NCI-H1436 treated with DMSO at 0.1 percent for 48 hours (cell line): ENCODE measurements around the gene ARHGEF4.

Experiments
- DNase-seq: peaks from one replicate; lab custom pipeline; 2025; lab: John Stamatoyannopoulos, UW

ARHGEF4 gene

DNA sequence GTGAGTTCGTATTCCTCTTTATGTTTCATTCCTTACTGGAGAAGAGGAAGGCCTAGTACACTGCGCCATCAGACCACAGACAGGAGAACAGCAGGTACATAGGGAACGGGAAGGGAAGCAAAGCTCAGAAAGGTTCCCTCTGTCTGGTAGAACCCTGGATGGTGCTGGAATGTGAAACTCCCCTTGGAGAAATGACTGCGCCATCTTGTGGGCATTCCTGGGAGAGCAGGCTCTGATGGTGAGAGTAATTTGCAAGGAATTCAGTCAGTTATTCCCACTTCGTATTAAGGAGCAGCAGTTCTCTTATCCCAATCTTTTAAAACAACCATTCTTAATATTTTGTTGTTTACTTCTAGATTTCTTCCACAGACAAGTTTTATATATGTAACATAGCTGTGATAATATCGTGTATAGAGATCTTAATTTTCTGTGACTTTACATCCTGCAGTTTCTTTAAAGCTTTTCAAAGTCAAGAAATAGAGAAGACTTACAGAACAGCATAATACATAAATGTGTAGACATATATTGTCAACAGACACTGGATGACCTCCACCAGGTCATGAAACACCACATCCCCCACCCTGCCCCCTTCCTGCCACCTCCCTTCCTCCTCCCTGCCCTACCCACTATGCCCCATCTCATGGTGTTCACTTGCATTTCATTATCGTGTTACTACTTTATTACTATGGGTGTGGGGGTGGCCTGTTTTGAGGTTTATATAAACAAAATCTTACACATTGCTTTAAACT, 83.9 kb downstream of the ARHGEF4 start:
- DNase-seq: no peak

DNA sequence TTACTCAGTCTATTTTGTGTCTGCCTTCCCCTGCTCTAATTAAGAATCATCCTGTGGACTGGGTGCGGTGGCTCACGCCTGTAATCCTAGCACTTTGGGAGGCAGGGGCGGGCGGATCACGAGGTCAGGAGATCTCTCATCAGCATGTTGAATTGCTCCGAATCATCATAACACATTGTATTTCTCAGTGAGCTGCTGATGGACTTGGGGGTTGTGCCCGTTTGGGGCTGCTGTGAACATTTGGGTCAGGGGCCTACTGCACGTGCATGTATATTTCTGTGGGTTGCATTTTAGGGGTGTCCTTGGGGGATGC, 84.4 kb downstream of the ARHGEF4 start:
- no peak for DNase-seq

DNA sequence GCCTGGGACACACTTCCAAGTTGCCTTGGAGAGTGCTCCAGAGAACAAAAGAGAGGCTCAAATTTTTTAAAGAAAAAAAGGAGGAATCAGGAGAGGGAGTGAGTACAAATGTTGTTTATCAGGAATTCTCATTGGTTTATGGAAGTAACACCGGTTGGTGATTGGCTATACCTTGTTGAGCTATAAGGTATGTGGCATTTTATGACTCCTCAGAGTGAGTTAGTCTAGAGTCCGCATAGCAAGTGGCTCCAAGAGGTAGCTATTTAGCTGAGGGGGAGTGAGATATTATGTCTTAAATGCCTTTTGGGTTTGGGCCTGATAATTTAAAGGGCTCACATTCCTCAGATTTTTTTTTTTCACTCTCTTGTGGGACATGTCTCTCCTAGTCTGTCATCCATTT, 85.7 kb downstream of the ARHGEF4 start:
- no peak for DNase-seq

DNA sequence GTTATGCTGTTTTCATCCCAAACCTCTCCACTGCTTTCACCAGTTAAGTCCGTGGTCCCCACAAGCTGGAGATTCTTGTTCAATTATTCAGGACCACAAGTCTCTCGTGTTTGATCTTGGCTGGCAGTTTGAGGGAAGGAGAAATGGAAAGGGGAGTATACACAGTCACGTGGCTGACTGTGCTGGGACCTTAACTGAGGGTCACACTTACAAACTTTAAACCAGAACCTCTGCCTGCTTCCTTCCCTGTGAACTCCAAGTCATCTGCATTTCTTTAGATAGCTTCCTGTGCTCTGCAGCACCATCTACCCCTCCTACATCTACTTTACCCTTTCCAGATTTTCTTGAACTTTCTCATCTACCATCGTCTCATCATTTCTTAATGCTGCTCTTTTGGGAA, 91.7 kb downstream of the ARHGEF4 start:
- no peak for DNase-seq

DNA sequence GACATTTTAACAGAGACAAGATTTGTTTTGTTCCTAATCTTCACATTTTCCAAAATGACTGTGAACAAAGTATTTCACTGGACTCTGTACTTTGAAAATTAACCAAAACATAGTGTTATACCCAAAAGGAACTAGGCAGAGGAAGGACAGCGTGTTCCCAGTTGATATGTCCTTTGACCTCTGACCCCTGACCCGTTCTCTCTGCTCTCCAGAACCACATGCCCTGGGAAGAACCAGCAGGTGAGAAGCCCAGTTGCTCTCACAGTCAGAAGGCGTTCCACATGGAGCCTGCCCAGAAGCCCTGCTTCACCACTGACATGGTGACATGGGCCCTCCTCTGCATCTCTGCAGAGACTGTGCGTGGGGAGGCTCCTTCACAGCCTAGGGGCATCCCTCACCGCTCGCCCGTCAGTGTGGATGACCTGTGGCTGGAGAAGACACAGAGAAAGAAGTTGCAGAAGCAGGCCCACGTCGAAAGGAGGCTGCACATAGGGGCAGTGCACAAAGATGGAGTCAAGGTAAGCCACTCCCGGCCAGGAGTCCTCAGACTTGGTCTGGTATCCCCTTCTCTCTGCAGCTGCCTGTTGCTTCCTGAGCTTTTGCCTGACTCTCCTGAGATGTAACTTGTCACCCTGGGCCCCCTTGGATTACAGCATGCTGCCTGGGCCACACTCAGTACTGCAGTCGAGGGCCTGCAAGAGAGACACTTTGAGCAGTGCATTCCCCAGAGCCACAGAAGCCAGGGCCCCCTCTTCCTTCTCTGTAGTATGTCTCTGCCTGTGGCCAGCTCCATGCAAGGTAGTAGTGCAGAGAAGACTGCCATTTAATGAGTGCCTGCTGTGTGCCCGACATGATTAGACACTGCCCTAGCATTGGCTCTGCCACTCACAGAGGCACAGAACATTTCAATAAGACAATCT, 94.3 kb downstream of the ARHGEF4 start:
- DNase-seq: no peak

DNA sequence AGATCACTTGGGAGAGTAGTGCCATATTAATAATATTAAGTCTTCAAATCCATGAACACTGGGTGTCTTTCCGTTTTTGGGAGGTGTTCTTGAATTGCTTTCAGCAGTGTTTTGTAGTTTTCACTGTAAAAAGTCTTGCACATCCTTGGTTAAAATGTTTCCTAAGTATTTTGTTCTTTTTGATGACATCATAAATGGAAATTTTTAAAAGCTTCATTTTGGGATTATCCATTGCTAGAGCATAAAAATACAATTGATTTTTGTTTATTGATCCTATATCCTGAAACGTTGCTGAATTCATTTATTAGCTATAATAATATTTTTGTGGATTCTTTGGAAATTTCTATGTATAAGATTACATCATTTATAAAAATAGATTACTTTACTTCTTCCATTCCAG, 96.8 kb downstream of the ARHGEF4 start:
- no peak for DNase-seq

DNA sequence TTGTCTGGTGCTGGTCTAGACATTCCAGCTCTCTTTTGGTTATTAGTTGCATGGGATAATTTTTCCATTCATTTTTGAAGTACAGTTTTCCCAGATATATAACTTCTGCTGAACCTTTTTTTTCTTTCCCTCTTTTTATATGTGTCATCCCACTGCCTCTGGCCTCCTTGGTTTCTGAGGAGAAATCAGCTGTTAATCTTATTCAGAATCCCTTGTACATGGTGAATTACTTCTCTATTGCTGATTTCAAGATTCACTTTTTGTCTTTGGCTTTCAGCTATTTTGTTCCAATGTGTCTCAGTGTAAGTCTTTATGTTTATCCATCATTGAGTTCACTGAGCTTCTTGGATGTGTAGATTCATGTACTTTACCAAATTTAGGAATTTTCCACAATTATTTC, 99.7 kb downstream of the ARHGEF4 start:
- DNase-seq: no peak

DNA sequence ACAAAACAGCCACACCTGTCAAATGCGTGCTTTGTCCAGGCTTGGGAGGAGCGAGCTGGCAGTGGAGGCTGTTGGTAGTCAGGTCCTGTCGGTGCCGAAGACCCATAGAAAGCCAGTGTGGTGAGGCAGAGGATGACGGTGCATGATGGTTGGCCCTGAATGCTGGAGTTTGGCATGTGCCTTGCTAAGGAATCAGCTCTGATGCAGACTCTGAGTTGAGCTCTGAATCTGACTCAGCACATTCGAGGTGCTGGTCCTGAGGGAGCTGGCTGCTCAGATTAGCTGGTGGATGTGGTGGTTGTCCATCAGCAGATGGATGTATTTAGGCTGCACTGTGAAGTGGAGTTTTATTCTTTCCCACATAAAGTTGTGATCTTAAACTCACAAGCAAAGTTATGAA, 111.3 kb downstream of the ARHGEF4 start:
- DNase-seq: no peak

DNA sequence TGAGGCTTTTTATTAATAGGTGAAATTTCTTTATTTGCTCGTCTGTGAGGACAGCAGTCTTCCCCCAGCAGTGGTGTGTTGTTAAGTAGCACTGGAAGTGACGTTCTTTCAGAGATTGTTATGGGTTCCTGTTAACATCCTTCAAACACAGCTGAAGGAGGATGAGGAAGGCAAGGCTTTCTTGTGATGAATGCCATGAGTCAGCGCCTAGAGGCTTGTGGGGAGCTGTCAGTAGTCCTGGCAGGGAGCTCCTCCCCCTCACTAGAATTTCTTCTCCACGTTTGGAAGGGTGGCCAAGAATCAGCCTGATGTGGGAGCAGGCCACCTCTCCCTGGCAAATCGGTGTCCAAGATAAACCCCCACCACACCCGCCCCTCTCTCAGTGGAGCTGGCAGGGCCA, 113.2 kb downstream of the ARHGEF4 start:
- no peak for DNase-seq

DNA sequence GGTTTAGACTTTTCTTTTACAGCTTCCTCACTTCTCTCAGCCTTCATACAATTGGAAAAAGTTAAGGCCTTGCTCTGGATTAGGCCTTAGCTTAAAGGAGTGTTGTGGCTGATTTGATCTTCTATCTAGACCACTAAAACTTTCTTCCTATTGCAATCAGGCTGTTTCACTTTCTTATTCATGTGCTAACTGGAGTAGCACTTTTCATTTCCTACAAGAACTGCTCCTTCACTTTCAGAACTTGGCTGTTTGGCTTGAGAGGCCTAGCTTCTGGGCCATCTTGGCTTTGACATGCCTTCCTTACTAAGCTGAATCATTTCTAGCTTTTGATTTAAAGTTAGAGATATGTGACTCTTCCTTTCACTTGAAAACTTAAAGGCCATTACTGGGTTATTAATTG, 114.3 kb downstream of the ARHGEF4 start:
- DNase-seq: no peak

DNA sequence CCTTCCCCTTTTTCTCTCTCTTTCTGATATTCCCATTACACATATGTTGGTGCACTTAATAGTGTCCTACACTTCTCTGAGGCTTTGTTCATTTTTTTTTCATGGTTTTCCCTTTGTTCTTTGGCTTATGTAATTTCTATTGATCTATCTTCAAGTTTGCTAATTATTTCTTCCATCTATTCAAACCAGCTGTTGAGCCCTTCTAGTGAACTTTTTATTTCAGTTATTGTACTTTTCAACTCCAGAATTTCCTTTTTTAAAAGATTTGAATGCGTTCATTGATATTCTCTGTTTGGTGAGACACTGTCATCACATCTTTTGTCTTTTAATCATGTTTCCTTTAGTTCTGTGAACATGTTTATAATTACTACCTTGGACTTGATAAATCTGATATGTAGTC, 118.2 kb downstream of the ARHGEF4 start:
- DNase-seq: no peak

DNA sequence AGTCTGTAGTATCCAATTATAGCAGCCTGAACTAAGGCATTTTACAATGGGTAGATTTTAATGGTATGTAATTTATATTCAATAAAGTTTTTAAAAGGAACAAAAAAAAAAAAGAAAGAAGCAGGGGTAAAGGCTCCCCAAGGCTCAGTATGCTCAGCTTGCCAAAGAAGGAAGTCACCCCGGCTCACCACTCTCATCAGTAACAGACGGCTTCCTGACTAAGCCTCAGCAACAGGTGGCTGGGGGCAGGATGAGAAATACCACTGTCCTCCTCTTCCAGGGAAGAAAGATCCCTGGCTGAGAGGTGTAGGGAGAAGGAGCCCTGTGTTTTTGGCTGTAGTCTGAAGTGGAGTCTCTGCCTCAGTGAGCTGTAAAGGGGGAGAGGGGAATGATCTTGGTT, 121.2 kb downstream of the ARHGEF4 start:
- DNase-seq: no peak

DNA sequence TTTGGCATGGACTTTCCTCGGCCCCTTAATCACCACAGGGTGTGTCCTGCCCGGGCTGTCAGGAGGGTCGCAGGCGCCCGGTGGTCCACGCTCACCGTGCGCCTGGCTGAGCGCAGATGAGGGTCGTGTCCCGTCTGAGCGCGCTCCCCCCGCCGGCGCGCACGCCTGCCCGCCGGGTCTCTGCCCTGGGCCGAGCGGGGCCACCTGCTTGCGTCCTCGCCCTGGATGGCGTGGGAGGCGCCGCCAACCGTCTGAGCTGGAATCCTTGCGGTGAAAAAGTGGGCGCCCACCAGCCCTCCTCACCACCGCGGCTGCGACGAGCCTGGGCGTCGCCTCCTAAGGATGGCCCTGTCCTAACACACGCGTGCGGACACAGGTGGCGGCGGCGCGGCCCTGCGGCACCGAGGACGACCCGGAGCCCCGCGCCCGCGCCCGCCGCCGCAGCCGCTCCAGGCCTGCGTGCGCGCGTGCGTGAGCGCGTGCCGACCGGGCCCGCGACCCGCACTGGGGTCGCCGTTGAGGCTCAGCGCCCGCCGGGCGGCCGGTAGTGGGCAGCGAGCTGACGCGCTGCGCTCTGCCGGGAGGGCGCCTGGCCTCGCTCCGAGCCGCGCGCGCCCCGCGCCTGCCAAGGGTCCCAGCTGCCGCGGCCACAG, 126.6 kb downstream of the ARHGEF4 start:
- no peak for DNase-seq

DNA sequence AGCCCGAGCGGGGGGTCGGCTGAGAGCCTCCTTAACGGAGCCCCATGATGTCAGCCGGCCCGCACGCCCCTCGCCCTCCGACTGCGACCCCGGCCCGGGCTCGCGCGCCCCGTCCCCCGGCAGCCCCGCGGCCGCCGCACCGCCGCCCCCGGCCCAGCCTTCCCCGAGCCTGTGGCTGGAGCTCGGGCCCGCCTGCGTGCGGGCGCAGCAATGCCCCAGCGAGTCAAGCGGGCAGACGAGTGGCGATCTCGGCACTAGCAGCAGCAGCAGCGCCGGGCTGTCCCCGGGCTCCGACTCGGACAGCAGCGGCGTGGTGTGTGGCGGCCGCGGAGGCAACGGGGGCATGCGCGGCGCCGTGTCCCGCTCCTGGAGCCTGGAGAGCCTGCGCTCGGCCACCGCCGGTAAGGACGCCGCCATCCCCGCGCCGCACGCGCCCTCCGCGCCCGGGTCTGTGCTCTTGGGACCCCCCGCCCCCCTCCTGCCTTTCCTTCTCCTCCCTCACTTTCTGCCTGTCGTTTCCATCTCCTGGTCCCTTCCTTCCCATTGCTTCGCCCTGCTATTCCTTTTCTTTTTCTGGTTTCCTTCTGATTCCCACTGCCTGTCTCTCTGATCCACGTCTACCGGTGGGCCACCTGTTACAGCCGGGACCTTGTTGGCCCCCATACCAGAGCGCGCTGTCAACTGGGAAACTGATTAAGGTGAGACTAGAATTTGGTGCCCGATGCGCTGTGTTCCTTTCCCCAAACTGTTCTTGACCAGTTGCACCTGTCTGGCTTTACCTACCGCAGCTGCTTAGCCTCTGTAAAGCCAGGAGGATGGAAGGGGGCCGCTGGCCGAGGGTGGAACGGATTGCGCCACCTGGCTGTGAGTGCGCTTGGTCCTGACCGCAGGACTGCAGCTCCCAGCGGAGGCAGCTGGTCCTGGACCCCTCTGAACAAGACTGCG, 127.4 kb downstream of the ARHGEF4 start:
- no peak for DNase-seq

DNA sequence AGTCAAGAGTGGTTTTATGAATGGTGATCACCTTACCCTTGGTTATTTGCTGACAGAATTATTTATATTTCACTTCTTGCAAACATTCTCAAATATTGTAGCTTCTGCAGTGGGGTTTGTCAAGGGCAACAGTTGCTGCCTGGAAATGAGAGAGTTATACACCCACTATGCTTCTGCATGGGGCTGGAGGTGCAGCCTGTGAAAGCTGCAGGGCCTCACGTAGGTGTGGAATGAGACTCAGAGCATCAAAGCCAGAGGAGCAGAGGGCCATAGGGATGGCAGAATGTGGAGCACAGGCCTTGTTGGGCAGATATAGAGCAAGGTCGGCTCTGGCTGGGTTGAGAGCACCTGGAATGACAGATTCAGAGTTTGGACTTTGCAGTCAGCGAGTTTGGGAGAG, 128.2 kb downstream of the ARHGEF4 start:
- no peak for DNase-seq

DNA sequence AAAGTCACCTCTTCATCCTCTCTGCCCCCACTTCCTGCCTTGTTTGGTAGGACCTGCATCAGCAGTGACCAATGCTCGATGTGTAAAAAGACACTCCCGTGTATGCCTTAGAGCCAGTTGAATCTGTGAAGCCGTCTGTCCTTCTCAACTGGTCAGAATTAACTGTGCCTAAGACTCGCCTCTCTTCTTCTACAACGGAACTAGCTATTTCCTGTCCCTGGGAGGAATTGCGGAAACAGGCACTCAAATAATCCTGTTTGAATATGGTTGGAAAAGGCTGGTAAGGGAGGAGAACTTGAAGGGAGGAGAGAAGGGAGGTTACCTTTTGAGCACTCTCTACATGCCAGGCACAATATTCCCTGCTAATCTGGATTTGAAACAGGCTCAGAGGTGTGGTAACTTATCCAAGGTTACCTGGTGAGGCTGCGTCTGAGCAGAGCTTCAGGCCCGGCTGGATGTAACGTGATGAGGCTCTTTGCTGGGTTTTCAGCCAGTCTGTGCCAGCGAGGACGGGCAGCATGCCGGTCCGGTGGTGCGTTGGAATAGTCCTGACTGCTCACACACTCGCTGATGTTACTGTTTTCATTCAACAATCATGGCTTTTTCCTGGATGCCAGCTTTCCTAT, 129.5 kb downstream of the ARHGEF4 start:
- DNase-seq: no peak

DNA sequence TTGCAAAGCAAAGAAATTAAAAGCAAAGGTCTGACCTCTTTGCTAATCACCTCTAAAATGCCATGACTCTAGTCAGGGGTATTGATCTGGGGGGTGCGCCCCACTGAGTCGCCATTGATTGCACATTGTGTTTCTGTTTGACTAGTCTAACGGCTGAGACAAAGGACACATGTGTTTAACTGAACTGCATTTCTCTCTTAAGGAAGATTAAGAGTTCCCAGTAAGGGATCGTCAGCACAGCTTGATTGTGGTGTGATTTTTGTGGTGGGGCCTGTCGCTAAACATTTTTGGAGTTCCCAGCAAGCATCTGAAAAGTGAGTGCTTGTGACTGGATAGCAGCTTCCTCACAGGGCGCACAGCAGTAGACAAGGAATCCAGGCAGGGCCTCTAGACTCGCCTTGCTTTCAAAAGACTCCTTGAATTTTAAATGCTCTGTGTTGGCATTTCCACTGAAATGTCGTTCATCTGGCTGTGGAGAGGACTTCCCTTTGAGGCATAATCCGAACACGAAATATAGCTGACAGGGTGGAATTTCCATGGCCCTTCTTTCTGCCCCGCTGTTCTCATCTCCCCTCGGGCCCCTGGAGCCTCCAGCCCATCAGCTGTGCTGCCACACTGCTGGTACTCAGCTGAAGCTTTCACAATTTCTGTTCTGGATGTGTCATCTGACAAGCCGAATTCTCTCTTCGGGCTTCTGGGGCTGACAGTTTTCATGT, 130.2 kb downstream of the ARHGEF4 start:
- no peak for DNase-seq

DNA sequence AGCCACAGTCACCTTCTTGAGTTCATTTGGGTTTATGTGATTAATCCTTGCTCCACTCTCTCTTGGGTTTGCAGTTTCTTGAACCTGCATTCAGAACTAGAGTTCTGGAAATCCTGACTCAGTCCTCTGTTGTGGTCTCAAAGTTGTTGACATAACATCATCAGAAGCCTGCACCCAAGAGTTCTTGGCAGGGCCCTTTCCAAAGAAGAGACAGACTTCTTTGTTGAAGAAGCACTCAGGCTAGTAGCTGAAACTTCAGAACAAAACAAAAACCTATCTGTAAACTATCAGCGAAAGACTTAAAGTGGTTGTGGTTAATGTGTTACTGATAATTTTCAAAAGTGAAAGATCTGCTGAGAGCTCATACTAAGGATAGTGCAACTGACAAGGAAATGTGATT, 135.7 kb downstream of the ARHGEF4 start:
- DNase-seq: no peak

DNA sequence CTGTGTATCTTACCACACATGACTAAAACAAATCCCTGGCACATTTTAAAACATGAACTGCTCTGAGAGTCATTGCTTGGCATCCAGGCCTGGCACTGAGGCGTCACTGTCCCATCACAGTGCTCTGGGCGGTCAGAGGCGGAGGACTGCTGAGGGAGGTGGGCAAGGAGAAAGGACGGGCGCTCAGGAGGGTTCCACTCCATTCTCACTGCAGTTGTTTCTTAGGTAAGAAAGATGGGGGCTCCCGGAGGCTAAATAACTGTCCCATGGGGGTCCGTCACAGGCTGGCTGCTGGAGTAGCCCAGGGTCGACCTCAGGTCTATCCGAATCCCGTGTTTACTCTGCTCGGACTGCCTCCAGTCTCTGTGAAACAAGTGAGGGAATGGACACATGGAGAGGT, 139.0 kb downstream of the ARHGEF4 start:
- no peak for DNase-seq

DNA sequence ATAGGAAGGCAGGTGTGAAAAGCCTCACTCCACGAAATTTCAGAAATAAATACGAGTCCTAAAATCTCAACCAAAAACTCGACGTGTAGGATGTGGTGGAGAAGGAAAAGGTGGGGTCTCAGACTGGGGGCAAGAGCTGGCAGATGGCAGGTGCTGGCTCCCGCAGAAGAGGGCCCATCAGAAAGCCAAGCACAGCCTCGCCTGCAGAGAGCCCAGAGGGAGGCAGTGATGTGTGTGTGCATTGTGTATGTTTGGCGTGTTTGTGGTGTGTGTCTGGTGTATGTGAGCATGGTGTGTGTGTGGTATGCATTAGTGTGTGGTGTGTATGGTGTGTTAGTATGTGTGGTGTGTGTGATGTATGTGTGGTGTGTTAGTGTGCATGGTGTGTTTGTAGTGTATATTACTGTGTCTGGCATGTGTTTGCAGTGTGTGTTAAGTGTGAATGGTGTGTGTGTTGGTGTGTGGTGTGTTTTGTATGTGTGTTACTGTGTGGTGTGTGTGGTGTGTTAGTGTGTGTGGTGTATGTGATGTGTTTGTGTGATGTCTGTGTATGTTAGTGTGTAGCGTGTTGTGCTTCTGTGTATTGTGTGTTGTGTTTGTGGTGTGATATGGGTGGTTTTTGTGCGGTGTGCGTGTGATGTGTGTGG, 140.0 kb downstream of the ARHGEF4 start:
- no peak for DNase-seq
